Dermis lymphatic vessel endothelial cell (primary cell): Measurements from ENCODE around the gene INTS6L. TPM values are rescaled to one million over a fixed set of nuclear protein-coding genes. Genes with fewer than 3 reads are reported as not detected.

Experiments
- total RNA-seq: library from RNA; depleted of rRNA; stranded (reverse); fragments of >200 nt; gene quantifications from 2 replicates; pipeline ENCODE4 v1.2.1, GENCODE V29; 2014

Gene INTS6L
- total RNA-seq, result 0.33 and 0.52 TPM in 2 replicates

GRCh38 chrX:135520553-135521404 lies at the start of gene INTS6L:
Gene INTS6L (plus strand): TSS chrX:135520660. CDS start chrX:135520993, 333 bp downstream.

Other genes with a start within 250 kb of the INTS6L start
- gene ETDC, start 211.2 kb upstream of the INTS6L start, total RNA-seq, result not detected in 2 replicates
- 8.9 and 12.0 TPM in 2 replicates for gene ZNF75D, start 176.6 kb upstream of the INTS6L start, total RNA-seq
- gene ZNF449, start 175.9 kb upstream of the INTS6L start, total RNA-seq, result 9.1 and 17.4 TPM in 2 replicates
- 0.76 and 0.95 TPM in 2 replicates for gene SMIM10L2A, start 98.7 kb upstream of the INTS6L start, total RNA-seq
- not detected in 2 replicates for gene CT45A1, start 193.0 kb downstream of the INTS6L start, total RNA-seq
- not detected in 2 replicates for gene CT45A3, start 247.5 kb downstream of the INTS6L start, total RNA-seq